SH-SY5Y (cell line): ENCODE data around the gene MSANTD1.

Experiments
- GATA2 ChIP-seq: IDR thresholded peaks from 2 replicates; pipeline ENCODE4 v1.6.1; 2011; ENCODE audit warnings: mild to moderate bottlenecking, low read depth, low read length
- GATA3 ChIP-seq: IDR thresholded peaks from 2 replicates; pipeline ENCODE4 v1.6.1; 2011; ENCODE audit warnings: low read depth, mild to moderate bottlenecking, low read length, moderate library complexity

The MSANTD1 gene

DNA sequence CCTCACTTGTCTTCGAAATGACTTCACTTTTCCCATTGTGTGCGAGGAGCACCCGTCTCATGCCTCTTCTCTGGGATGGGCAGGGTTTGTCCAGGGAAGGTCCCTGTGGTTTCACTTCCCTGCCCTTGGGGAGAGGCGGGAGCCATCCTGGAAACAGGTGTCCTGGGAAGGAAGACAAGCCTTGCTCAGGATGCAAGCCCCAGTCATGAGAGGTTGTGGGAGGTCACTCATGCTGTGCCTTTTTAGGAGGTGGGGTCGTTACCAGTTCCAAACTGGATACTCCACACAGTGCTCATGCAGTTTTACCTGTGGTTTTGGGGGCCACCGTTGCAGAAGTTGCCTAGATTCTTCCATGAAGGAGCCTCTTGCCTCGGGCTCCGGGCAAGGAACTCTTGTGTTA is 47.7 kb downstream of the MSANTD1 start:
- TF ChIP-seq GATA3 (no peak), GATA2 (no peak)

DNA sequence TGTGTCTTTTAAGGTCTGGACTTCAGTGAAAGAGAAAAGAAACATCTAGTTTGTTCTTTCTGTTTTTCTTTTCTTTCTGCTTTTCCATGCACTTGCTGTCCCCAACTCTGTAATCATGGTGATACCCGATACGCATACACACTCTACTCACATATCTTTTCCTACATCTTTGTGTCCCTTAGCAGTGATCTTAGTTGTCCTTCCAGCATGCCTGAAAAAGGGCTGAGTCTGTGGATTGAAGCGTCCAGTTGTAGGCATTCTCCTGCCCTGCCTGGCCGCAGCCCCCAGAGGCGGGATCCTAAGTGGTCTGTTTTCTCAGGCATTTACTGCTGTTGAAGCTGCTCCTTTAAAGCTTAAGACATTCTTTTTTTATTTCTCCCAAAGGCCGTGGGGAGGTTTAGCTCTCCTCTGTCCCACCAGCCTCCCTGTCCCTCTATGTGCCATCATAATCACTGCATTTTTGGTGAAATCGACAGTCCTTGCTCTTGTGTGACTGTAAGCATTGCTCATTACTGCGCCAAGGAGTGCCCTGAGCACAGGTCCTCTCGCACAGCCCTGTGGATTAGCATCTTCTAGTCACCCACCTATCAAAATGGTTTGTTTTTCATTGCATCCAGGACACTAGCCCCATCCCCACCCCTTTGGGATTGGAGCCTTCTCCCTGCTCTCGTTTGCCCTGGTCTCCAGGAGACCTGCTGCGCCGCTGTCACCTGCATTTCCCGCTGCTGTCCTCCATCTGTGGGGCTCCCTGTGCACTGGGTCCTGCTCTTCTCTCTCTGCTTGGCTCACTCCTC is 48.3 kb downstream of the MSANTD1 start:
- no peak for TF ChIP-seq GATA3
- no peak for TF ChIP-seq GATA2

DNA sequence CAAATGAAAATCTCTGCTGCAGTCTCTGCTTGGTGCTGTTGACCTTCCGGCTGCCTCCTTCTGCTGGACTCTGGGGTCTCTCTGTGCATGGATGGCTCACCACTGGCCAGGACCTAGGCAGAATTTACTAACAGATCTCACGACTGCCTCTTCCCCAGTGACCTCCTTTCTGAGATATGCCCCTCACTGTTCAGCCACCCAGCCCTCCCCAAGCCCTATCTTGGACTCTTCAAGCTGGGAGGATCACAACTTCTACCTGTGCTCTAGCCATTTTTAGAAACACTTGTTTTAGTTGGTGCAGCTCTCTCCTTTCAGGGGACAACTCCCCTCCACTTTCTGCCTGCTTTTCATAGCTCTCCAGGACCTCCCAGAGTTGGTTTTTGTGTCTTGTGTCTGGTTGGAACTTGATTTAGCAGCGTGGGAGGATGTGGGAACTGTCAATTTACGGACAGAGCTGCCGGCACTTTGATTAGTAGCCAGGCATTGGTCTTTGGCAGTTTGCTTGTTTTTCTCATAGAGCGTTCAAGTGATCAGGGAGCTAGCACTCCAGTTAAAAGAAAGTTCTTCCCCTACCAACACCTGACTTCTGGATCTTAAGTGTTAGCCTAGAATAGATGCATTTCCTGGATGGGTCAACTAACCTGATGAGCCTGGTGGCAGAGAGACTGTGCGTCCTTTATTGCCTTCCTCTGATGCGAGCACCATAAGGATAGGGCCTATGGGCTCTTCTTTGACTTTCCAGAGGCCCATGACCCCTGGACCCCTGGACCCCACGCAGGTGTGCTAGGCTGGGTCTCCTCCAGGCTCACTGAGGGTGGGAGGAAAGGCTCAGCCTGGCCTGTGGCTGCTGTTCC is 50.4 kb downstream of the MSANTD1 start:
- TF ChIP-seq GATA2 = no peak
- TF ChIP-seq GATA3 = no peak

DNA sequence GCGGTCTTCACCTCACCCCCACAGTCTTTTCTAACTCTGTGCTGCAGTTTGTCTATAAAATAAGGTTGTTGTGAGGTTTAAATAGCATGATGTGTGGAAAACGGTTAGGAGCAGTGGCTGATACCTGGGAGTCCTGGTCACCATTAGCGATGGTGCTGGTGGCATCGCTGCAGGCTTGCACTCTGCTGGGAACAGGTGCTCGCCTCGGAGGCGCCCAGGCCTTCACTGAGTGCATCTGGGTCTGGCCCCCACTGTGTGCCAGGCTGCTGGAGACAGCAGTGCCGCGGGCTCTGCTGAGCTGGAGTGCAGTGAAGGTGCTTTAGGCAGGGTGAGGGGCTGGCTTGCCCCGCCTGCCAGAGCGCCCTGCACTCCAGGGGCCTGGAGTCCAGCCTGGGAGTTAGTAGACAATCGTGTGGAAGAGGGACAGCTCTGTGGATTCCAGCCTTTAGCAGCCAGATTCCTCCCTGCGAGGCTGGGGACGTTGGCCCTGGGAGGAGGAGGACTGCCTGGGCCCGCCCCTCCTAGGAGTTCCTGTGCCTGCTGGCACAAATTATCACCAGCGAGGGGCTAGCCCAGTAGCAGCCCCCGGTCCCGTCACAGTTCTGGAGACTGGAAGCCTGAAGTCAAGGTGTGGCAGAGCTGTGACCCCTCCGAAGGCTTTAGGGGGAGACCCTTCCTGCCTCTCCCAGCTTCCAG is 51.2 kb downstream of the MSANTD1 start:
- no peak for TF ChIP-seq GATA2
- TF ChIP-seq GATA3 = no peak

DNA sequence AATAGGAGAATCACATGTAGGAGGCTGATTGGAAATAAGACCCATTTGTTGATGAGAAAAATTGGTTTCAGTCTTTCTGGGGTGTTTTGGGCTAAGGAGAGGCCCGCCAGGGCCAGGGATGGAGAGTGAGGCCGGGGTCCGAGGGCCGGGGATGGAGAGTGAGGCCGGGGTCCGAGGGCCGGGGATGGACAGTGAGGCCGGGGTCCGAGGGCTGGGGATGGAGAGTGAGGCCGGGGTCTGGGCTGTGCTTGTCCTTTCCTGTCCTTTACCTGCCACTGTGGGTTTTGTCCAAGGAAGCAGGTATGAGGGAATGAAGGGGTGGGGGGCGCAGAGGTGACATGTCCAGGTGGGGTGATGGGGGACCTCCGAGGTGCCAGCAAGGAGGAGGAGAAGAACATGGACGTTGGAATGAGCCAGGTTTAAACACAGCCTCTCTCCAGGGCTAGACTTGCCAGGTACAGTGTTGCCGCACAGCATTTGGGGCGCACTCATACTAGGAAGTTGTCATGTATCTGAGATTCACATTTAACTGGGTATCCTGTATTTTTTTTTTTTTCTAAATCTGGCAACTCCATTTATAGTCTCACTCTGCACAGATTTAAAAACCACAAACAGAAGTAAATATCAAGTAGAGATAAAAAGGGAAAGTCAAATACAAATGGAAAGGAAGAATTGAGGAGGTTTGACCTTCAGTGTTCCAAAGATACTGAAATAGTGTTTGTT is 52.7 kb downstream of the MSANTD1 start:
- TF ChIP-seq GATA2 (no peak), GATA3 (no peak)

DNA sequence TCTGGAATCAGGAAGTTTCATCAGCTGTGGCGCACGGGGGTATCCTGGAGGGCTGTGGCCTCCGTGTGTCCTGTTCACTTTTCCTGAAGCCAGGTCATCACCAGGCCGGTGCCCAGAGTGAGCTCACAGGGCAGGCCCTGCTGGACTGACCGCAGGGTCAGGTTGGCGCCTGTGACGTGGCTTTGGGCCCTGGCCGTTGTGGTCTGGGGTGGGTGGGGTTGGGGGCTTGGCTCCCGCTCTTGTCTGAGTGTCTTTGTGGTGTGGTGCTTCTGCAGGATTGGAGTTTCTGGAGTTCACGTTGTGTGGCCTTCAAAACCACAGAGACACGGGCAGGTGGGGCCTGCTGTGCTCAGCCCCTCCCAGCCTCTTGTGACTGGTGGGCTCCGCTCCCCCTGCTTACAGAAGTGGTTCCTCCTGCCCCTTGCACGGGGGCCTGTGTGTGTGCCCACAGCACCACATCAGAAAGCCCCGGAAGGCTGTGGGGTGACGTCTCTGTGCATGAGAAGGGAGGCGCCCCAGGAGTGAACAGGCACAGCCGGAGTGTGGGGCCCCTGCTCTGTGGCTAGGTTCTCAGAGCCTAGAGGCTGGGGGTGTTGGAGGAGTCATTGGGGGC is 53.3 kb downstream of the MSANTD1 start:
- no peak for TF ChIP-seq GATA2
- TF ChIP-seq GATA3 = no peak

DNA sequence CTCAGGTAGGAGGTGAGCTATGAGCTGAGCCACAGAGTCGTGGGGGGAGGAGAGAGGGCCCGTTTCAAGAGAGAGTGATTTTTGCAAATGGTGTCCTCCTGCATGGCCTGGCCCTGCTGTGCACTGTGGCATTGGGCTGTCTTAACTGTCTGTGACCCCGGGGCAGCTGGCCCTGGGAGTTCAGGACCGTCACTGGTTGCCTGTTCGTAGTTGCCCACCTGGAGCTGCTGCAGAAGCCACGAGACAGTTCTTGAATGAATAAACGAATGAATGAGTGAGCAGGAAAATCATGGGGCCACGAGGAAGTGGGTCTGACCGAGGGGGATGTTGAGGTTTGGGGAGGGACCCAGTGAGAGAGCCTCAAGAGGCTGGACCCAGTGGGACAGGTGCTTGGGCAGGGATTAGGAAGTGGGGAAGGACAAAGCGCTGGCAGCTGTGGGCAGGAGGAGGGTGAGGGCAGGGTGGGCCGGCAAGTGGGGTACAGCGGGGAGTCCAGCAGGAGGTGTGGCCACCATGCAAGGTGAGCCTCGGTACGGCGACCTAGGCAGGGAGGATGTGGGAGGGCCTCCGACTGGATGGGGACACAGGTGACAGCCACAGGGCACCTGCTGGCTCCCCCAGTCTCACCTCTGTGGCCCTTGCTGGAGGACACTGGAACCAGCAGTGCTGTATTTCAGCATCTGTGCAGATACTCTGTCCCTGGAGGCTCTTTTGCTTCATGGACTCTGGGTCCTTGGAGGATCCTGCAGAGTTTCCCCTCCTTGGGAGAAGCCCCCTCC is 54.0 kb downstream of the MSANTD1 start:
- no peak for TF ChIP-seq GATA3
- no peak for TF ChIP-seq GATA2

DNA sequence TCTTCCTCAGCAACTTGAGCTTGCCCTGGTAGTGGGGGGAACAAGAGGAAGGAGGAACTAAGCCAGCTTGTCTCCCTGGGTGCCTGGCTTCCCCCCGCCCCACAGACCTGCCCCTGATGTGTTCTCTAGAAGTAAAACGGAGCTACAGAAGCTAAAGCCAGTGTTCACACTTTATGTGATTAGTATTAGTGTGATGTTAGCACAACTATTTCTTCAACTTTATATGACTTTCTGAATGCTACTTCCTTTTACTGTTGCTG is 54.5 kb downstream of the MSANTD1 start:
- TF ChIP-seq GATA3 = no peak
- TF ChIP-seq GATA2 = no peak

DNA sequence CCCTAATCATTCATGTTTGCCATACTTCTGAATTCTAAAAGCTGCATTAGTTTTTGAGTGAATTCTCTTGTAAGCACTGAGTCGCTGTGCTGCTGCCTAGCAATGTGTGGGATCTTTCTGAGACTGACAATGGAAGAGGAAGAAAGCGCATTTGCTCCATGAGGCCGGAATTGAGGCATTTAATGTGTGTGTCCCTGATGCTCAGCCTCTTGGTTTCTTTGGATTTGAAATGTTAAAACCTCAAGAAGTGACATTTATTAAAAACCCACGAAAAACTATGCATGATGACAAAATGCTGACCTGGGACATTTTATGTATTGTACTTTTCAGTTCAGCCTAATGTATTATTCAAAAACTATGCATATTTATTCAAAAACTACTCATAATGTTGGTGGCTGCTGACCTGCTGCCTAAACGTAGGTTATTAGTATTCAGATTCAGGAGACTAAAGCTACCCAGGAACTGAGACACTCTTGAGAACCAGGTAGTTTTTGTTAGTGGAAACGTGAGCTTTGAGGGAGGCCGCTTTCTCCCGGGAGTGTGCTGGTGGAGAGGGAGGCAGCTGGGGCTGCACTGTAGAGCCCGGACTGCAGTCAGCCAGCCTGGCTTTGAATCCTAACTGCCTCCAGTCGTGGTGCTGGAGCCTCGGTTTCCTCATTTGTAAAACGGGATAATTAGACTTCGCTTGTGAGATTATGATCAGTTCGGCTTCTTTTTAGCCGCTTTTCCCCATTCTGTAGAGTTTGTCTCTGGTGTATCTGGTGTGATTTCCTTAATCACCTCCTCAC is 55.2 kb downstream of the MSANTD1 start:
- no peak for TF ChIP-seq GATA2
- no peak for TF ChIP-seq GATA3

DNA sequence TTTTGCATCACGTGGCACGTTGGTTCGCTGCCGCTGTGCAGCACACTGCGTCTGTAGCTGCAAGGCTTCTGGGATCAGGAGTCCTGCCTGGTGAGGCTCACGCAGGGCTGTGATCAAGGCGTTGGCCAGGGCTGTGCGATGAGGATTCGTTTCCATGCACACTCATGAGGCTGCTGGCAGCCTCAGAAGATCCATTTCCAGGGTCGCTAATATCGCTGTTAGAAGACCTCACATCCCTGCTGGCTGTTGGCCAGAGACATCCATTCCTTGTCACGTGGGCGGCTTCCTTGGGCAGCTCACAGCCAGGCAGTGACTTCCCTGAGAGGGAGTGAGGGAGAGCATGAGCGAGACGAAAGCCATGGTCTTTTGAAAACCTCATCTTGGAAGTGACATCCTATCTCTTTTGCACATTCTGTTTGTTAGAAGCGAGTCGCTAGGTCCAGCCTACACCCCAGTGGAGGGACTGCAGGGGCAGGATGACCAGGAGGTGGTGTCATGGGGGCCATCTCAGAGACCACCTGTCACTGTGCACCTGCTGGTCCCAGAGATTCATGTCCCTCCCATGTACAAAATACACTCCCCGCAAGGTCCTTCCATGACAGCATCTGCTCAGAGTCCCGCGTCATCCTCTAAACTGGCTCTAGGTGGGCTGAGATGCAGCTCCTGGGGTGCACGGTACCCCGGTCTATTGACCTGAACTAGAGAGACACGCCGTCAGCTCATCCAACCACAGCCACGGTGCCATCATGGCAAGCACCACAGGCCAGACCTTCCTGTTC is 56.1 kb downstream of the MSANTD1 start:
- no peak for TF ChIP-seq GATA2
- TF ChIP-seq GATA3 = no peak

DNA sequence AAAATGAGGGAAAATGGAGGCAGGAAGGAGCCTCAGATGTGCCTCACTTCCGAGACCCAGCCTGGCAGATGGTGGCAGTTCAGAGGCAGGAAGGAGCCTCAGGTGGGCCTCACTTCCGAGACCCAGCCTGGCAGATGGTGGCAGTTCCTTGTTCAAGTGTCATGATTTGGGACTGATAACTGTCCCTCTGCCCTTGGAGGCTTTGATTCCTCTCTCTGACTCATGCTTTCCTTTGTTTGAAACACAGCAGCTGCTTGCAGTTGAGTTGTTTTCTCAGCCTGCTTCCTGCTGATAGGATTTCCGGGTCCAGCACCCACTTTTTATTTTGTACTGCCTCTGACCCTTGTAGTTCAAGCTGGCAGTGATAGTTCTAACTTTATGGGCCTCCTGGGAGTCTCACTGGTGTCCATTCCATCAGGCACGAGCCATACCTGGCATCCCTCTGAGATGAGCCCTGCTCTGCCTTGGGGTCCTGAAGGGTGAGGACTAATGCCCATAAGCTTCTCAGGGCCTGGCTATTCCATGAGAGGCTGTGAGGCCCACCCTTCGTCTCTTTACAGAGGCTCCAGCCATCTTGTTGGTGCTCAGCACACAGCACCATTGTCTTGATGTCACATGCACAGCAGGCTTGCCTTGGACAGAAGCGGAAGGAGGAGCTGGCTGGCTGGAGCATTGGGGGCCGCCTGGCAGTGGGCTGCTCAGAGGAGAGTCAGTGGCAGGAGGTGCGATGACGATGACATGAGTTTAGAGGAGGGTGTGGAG is 56.8 kb downstream of the MSANTD1 start:
- no peak for TF ChIP-seq GATA3
- no peak for TF ChIP-seq GATA2
